Keratinocyte (primary cell): ENCODE measurements around the gene MAST2. TPM values are rescaled to one million over a fixed set of nuclear protein-coding genes. Genes with fewer than 3 reads are reported as not detected.

ENCODE experiments used
- DNase-seq: peaks from one replicate; pipeline ENCODE4 v3.0.0-alpha.2; 2011; ENCODE audit warnings: low read depth, missing footprints, low spot score
- FAIRE-seq: peaks from 2 replicates; lab custom pipeline; 2011; peaks lifted over from hg19 to GRCh38; lab: Jason Lieb, UNC
- H2AFZ ChIP-seq: 2 replicates; pipeline ENCODE4 v1.6.0; 2012; ENCODE audit warnings: low read length, control low read depth, inconsistent platforms; ENCODE audit not compliant: control insufficient read depth
- H3K27ac ChIP-seq: 2 replicates; pipeline ENCODE4 v1.5.1; 2011; ENCODE audit warnings: low read length; ENCODE audit not compliant: control insufficient read depth, insufficient read depth
- H3K27me3 ChIP-seq: 3 replicates; pipeline ENCODE4 v1.6.0; 2011; ENCODE audit warnings: low read length; ENCODE audit not compliant: control insufficient read depth, insufficient read depth; ENCODE audit errors: extremely low read depth
- H3K36me3 ChIP-seq, 2 experiments: 2 replicates in 1 of 2; 3 replicates in 1 of 2; pipeline ENCODE4 v1.5.1; 2011; ENCODE audit warnings: low read length in 2 of 2, mild to moderate bottlenecking in 1 of 2; ENCODE audit not compliant: control insufficient read depth in 2 of 2, insufficient read depth in 2 of 2; ENCODE audit errors: extremely low read depth in 1 of 2
- H3K4me1 ChIP-seq: 3 replicates; pipeline ENCODE4 v1.5.1; 2011; ENCODE audit warnings: low read length; ENCODE audit not compliant: control insufficient read depth, insufficient read depth; ENCODE audit errors: extremely low read depth
- H3K4me2 ChIP-seq: 3 replicates; pipeline ENCODE4 v1.6.0; 2011; ENCODE audit warnings: low read depth, low read length; ENCODE audit not compliant: control insufficient read depth, insufficient read depth; ENCODE audit errors: extremely low read depth
- H3K4me3 ChIP-seq, 3 experiments: fragments of 200-600 bp in 1 of 3; sonication (generic) in 1 of 3; 2 replicates in 2 of 3; 3 replicates in 1 of 3; pipeline ENCODE4 v1.5.1; 2011 to 2016; ENCODE audit warnings: low read length in 3 of 3, mild to moderate bottlenecking in 3 of 3, control low read depth in 2 of 3, inconsistent platforms in 1 of 3, low read depth in 1 of 3, mixed read lengths in 1 of 3, mixed run types in 1 of 3, moderate library complexity in 1 of 3; ENCODE audit not compliant: control insufficient read depth in 2 of 3, insufficient read depth in 2 of 3; ENCODE audit errors: extremely low read depth in 1 of 3
- H3K79me2 ChIP-seq: 2 replicates; pipeline ENCODE4 v1.6.0; 2012; ENCODE audit warnings: low read length; ENCODE audit not compliant: control insufficient read depth, insufficient read depth
- H3K9ac ChIP-seq: 3 replicates; pipeline ENCODE4 v1.6.0; 2011; ENCODE audit warnings: low read length; ENCODE audit not compliant: control insufficient read depth, insufficient read depth; ENCODE audit errors: extremely low read depth
- H3K9me1 ChIP-seq: 3 replicates; pipeline ENCODE4 v1.6.0; 2011; ENCODE audit warnings: low read length; ENCODE audit not compliant: control insufficient read depth, insufficient read depth; ENCODE audit errors: extremely low read depth
- H3K9me3 ChIP-seq: 2 replicates; pipeline ENCODE4 v1.5.1; 2012; ENCODE audit warnings: low read depth, low read length; ENCODE audit not compliant: control insufficient read depth
- H4K20me1 ChIP-seq: 3 replicates; pipeline ENCODE4 v1.6.0; 2011; ENCODE audit warnings: low read length; ENCODE audit not compliant: control insufficient read depth, insufficient read depth; ENCODE audit errors: extremely low read depth
- CTCF ChIP-seq, 3 experiments: IDR thresholded peaks in 1 of 3; conservative IDR thresholded peaks in 1 of 3; optimal IDR thresholded peaks in 1 of 3; 2 replicates in 2 of 3; 3 replicates in 1 of 3; pipeline versions ENCODE3 to v1.5.1; 2011; ENCODE audit warnings: low read length in 3 of 3, mild to moderate bottlenecking in 3 of 3, moderate library complexity in 2 of 3, control low read depth in 1 of 3, inconsistent platforms in 1 of 3; ENCODE audit not compliant: insufficient read depth in 2 of 3; ENCODE audit errors: extremely low read depth in 1 of 3
- EZH2 ChIP-seq: IDR thresholded peaks from one replicate; pipeline ENCODE4 v1.6.1; 2012; ENCODE audit warnings: inconsistent platforms, mild to moderate bottlenecking, low read length, moderate library complexity
- dilution Hi-C: fragments of 300-500 bp; cut with MboI; formaldehyde crosslinking; loops from one replicate; pipeline ENCODE4 v1.7.0; 2020; ENCODE audit warnings: low sequenced_read_pairs; ENCODE audit not compliant: extremely low pct_ligation_motif_present
- polyA plus RNA-seq, 5 experiments: library from polyadenylated mRNA; depleted of rRNA in 3 of 5; stranded (reverse) in 3 of 5; stranded (forward) in 1 of 5; unstranded in 1 of 5; fragments of >200 nt; gene quantifications; 1 replicate in 1 of 5; 2 replicates in 3 of 5; 3 replicates in 1 of 5; pipeline versions ENCODE4 v1.2.1 to v1.2.3, GENCODE V29; 2011 to 2012; ENCODE audit warnings: missing spikeins in 2 of 5, low read depth in 1 of 5, low replicate concordance in 1 of 5

Gene MAST2
- polyA plus RNA-seq, 1 donor (not counting 4 experiments of a cell fraction or from before 2014, with no cell fraction given): 12.2 TPM

GRCh38 chr1:46070164-46070814, 266.9 kb downstream of the MAST2 start:
- Histone ChIP-seq H4K20me1 (no peaks in the 10 kb centered on the region), H3K4me2 (no peak overlapping the region), H2AFZ (no peak overlapping the region), H3K9ac (no peak overlapping the region), H3K79me2 (no peaks in the 10 kb centered on the region), H3K4me3 (no peak overlapping the region), H3K27me3 (no peaks in the 10 kb centered on the region), H3K36me3 (peaks cover 0 to 4% of the 10 kb centered on the region in 2 experiments), H3K4me1 (peaks cover 8% of the 10 kb centered on the region), H3K9me1 (no peaks in the 10 kb centered on the region), H3K27ac (no peak overlapping the region), H3K9me3 (no peaks in the 10 kb centered on the region)
- no peak for DNase-seq
- no peak for TF ChIP-seq EZH2
- dilution Hi-C loops: no loop called here
- FAIRE-seq: no peak

DNA sequence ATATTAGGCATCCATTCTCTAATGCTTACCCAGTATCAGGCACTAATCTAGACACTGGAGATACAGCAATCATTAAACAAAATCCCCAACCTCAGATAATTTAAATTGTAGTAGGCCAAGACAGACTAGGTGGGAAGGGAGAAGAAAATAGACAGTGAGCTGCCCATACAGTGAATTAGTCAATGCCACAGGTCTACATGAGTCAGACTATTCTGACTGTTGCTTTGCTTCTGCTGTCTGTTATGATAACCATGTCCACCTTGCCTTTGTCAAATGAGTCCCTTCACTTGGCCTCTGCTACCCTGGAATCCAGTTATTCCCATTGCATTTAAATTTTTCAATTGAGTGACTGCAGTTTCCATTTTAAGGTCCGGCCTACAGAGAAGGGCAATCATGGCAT, 269.6 kb downstream of the MAST2 start:
- FAIRE-seq (peak; percentile 70), DNase-seq (no peak)
- Histone ChIP-seq H3K9me1 (no peaks in the 10 kb centered on the region), H3K36me3 (peaks cover 0 to 4% of the 10 kb centered on the region in 2 experiments), H3K9me3 (no peaks in the 10 kb centered on the region), H2AFZ (no peak overlapping the region), H3K9ac (no peak overlapping the region), H3K4me3 (no peak overlapping the region), H3K27ac (no peak overlapping the region), H3K27me3 (no peaks in the 10 kb centered on the region), H3K4me2 (no peak overlapping the region), H4K20me1 (no peaks in the 10 kb centered on the region), H3K79me2 (no peaks in the 10 kb centered on the region), H3K4me1 (peaks cover 14% of the 10 kb centered on the region)
- dilution Hi-C loops: no loop called here
- TF ChIP-seq CTCF (optimal IDR thresholded peaks at IDR 0.05 in 1 of 3, IDR thresholded peaks at IDR 0.05 in 1 of 3, conservative IDR thresholded peaks at IDR 0.05 in 1 of 3; ENCODE audit: extremely low read depth in 1 of 3, insufficient read depth in 2 of 3, low read length in 3 of 3) (no peak), EZH2 (no peak)

- TF ChIP-seq CTCF (optimal IDR thresholded peaks at IDR 0.05 in 1 of 3, IDR thresholded peaks at IDR 0.05 in 1 of 3, conservative IDR thresholded peaks at IDR 0.05 in 1 of 3; ENCODE audit: extremely low read depth in 1 of 3, insufficient read depth in 2 of 3, low read length in 3 of 3) (no peak), EZH2 (no peak)
- FAIRE-seq: peak; percentile 13
These were observed 272.9 kb downstream of the MAST2 start for GRCh38 chr1:46076343-46076742.

More at GRCh38 chr1:46076343-46076742, 272.9 kb downstream of the MAST2 start:
- Histone ChIP-seq H3K27me3 (no peaks in the 10 kb centered on the region), H3K36me3 (peaks cover 0 to 2% of the 10 kb centered on the region in 2 experiments), H2AFZ (no peak overlapping the region), H4K20me1 (no peaks in the 10 kb centered on the region), H3K79me2 (no peaks in the 10 kb centered on the region), H3K4me2 (no peak overlapping the region), H3K9me1 (no peaks in the 10 kb centered on the region), H3K4me1 (peaks cover 16% of the 10 kb centered on the region), H3K27ac (no peak overlapping the region), H3K9ac (no peak overlapping the region), H3K4me3 (no peak overlapping the region), H3K9me3 (no peaks in the 10 kb centered on the region)
- dilution Hi-C loops: no loop called here
- no peak for DNase-seq
